Activated CD4-positive, alpha-beta T cell treated with anti-CD3 and anti-CD28 coated beads, Interleukin-2, Interleukin-4, amounts not matched to agents 100 ng/mL and 50 ng/mL, durations not matched to agents 16 hours and 8 hours (primary cell): ENCODE measurements around the gene CYP4X1.
A peak's percentile ranks its signal among the peaks of the same experiment; 100 is the strongest.
"Not testable (repeated sequence)": the region's sequence is repeated elsewhere in the genome, so short reads cannot be mapped to it uniquely, and the experiment has no call there.

Source experiments
- DNase-seq: peaks from one replicate; pipeline ENCODE4 v3.0.0-alpha.2; 2020; ENCODE audit warnings: low spot score

The CYP4X1 gene

GRCh38 chr1:47069509-47069908, 46.0 kb downstream of the CYP4X1 start:
- not testable (repeated sequence) for DNase-seq

GRCh38 chr1:47089356-47089755, 65.9 kb downstream of the CYP4X1 start:
- peak; percentile 41 for DNase-seq

GRCh38 chr1:47091476-47091875, 68.0 kb downstream of the CYP4X1 start:
- not testable (repeated sequence) for DNase-seq
